ENCODE results near the gene SMIM38. TPM values are rescaled to one million over a fixed set of nuclear protein-coding genes. Genes with fewer than 3 reads are reported as not detected.

Gene SMIM38
- total and polyA plus RNA-seq, 9 of the 15 experiments (the other 6 are each of a cell fraction or from before 2014, with no cell fraction given), result 0.07 to 1.2 (median 0.21) TPM; not detected in 2

- TF ChIP-seq ZBTB11 (CRISPR knock-in tag; IDR thresholded peaks at IDR 0.05), result no peak
- TF ChIP-seq, protein P1, sequence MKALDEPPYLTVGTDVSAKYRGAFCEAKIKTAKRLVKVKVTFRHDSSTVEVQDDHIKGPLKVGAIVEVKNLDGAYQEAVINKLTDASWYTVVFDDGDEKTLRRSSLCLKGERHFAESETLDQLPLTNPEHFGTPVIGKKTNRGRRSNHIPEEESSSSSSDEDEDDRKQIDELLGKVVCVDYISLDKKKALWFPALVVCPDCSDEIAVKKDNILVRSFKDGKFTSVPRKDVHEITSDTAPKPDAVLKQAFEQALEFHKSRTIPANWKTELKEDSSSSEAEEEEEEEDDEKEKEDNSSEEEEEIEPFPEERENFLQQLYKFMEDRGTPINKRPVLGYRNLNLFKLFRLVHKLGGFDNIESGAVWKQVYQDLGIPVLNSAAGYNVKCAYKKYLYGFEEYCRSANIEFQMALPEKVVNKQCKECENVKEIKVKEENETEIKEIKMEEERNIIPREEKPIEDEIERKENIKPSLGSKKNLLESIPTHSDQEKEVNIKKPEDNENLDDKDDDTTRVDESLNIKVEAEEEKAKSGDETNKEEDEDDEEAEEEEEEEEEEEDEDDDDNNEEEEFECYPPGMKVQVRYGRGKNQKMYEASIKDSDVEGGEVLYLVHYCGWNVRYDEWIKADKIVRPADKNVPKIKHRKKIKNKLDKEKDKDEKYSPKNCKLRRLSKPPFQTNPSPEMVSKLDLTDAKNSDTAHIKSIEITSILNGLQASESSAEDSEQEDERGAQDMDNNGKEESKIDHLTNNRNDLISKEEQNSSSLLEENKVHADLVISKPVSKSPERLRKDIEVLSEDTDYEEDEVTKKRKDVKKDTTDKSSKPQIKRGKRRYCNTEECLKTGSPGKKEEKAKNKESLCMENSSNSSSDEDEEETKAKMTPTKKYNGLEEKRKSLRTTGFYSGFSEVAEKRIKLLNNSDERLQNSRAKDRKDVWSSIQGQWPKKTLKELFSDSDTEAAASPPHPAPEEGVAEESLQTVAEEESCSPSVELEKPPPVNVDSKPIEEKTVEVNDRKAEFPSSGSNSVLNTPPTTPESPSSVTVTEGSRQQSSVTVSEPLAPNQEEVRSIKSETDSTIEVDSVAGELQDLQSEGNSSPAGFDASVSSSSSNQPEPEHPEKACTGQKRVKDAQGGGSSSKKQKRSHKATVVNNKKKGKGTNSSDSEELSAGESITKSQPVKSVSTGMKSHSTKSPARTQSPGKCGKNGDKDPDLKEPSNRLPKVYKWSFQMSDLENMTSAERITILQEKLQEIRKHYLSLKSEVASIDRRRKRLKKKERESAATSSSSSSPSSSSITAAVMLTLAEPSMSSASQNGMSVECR (CRISPR knock-in tag; IDR thresholded peaks at IDR 0.05), result no peak
- TF ChIP-seq U2AF2 (optimal IDR thresholded peaks at IDR 0.05; ENCODE audit: low read depth, low read length), result no peak
- TF ChIP-seq GATA2 (CRISPR knock-in tag; IDR thresholded peaks at IDR 0.05), result 0 out of 2 replicates have a peak, but pooled peaks have one; percentile 16
- TF ChIP-seq ATF7 (IDR thresholded peaks at IDR 0.05), result peak; percentile 64; the same call in 1 of the 2 replicates
- TF ChIP-seq ZNF551 (CRISPR knock-in tag; IDR thresholded peaks at IDR 0.05), result no peak
- TF ChIP-seq ZNF717 (CRISPR knock-in tag; IDR thresholded peaks at IDR 0.05), result no peak
- no peak for TF ChIP-seq ZNF507 (tag; conservative IDR thresholded peaks at IDR 0.05)
- TF ChIP-seq ZNF75A (CRISPR knock-in tag; IDR thresholded peaks at IDR 0.05), result no peak
- no peak for TF ChIP-seq CHCHD3 (CRISPR knock-in tag; IDR thresholded peaks at IDR 0.05)
- no peak for TF ChIP-seq COPS2 (conservative IDR thresholded peaks at IDR 0.05)
- TF ChIP-seq MEF2D (tag; conservative IDR thresholded peaks at IDR 0.05; ENCODE audit: low read depth), result no peak
- TF ChIP-seq KAT2B (IDR thresholded peaks at IDR 0.05; ENCODE audit: low read depth, low read length), result no peak
- TF ChIP-seq NFRKB (IDR thresholded peaks at IDR 0.05; ENCODE audit: low read depth), result no peak
- no peak for TF ChIP-seq ILK (tag; IDR thresholded peaks at IDR 0.05; ENCODE audit: borderline replicate concordance, low read depth)
- TF ChIP-seq ARHGAP35 (IDR thresholded peaks at IDR 0.05; ENCODE audit: partially characterized antibody), result no peak
- TF ChIP-seq, protein P2, sequence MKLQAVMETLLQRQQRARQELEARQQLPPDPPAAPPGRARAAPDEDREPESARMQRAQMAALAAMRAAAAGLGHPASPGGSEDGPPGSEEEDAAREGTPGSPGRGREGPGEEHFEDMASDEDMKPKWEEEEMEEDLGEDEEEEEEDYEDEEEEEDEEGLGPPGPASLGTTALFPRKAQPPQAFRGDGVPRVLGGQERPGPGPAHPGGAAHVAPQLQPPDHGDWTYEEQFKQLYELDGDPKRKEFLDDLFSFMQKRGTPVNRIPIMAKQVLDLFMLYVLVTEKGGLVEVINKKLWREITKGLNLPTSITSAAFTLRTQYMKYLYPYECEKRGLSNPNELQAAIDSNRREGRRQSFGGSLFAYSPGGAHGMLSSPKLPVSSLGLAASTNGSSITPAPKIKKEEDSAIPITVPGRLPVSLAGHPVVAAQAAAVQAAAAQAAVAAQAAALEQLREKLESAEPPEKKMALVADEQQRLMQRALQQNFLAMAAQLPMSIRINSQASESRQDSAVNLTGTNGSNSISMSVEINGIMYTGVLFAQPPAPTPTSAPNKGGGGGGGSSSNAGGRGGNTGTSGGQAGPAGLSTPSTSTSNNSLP (IDR thresholded peaks at IDR 0.05; ENCODE audit: borderline replicate concordance, low read depth, low read length), result no peak
- no peak for TF ChIP-seq ZFPM2 (CRISPR knock-in tag; IDR thresholded peaks at IDR 0.05)
Measured at GRCh38 chr11:69186316-69187260, 30.9 kb downstream of the SMIM38 start (continued).
